Stimulated activated CD4-positive, alpha-beta T cell treated with anti-CD3 and anti-CD28 coated beads, TNF-alpha, amount 100 ng/mL, for 4 hours (primary cell): ENCODE measurements around the gene FRMPD2.
"Not testable (repeated sequence)": the region's sequence is repeated elsewhere in the genome, so short reads cannot be mapped to it uniquely, and the experiment has no call there.

Source experiments
- DNase-seq, 3 experiments: peaks; one replicate each; pipeline ENCODE4 v3.0.0-alpha.2; 2020; ENCODE audit warnings: low read depth in 3 of 3

FRMPD2 gene

DNA sequence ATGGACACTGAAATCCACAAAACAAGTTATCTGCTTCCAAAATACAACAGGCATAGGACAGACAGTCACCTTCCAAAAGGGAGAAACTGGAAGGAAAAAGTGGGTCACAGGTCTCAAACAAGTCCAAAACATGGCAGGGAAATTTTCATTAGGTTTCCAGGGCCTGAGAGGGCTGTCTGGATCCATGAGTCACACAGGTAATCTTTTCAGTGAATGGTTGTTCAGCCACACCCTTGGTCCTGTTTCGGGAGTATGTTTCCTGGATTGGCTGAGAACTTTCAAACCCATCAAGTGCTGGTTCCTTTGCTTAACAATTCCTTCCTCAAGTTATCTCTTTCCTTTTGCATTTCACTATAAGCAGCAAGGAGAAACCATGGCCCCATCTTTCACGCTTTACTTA lies 145.5 kb downstream of the FRMPD2 start:
- not testable (repeated sequence) for DNase-seq

- DNase-seq: not testable (repeated sequence)
These were observed 148.2 kb downstream of the FRMPD2 start for GRCh38 chr10:48126251-48126650.

- DNase-seq: not testable (repeated sequence)
These were observed 148.9 kb downstream of the FRMPD2 start for GRCh38 chr10:48125631-48126030.

- not testable (repeated sequence) for DNase-seq
These were observed 151.9 kb downstream of the FRMPD2 start for GRCh38 chr10:48122618-48123017.

DNA sequence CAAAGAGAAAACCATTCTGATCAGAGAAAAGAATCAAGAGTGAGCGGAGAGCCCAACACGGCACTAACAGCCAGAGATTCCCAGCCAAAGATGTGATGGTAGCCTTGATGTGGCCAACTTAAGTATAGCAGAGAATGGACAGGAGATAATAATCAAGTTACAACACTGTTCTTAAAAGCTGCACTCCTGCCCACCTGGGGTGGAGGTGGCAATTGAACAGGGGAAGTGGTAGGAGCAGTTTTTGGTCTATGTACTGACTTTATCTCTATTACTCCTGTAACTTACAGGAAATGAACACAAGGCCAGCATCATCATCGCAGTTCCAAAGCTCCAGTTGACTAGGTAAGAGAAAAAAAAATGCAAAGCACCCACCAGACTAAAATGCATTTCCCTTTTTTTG lies 164.2 kb downstream of the FRMPD2 start:
- not testable (repeated sequence) for DNase-seq
